PC-9 (cell line): Measurements from ENCODE around the gene PASK.

Experiments used
- EZH2 ChIP-seq: fragments of 200-600 bp; sonication (generic); IDR thresholded peaks from 2 replicates; pipeline ENCODE4 v1.8.0; 2017; ENCODE audit warnings: antibody characterized with exemption, low read depth
- TF ChIP-seq, protein P1 (sequence below): fragments of 200-600 bp; sonication (generic); conservative IDR thresholded peaks from 2 replicates; pipeline ENCODE4 v1.6.1; 2017; ENCODE audit warnings: mixed run types, antibody characterized with exemption, mild to moderate bottlenecking, moderate library complexity

DNA sequence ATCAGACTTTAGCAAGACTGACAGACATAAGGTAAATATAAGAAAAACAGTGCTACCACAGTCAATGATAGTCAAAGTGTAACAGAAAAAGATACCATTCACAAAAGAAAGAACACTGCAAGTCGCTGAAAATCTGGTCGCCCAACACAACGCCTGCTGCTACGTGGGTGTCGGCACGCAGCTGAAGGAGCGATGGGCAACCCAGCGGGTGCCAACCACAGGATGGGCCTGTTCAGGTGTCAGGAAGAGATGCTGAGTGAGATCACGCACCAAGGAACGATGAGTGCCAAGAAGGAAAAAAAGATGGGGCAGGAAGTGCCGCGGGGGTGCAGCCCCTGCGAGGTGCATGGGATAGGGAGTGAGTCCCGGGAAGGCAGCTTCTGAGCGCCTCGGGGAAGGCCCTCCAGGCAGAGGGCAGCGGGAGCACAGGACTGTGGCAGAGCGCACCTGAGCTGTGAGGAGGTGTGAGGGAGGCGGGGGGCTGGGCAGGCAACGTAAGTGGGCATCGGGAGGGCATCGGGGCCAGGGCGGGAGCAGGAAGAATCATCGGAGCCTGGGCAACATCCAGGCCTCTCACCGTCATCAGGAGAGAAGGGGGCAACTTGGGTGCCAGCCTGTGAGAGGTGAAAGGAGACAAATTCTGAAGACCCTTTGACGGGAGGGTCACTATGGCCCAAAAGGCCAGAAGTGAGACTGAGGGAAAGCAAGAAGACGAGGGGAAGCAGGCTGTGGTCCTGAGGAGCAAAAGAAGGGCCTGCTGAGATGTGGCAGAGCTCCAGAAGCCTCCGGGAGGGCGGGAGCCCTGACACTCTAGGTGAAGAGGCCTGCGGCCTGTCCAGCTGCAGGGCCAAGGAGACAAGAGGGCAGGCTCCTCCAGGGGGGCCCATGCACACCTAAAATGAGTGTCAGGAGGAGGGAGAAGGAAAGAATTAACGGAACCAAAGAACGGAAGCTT, 32.4 kb downstream of the PASK start:
- TF ChIP-seq, protein P1, sequence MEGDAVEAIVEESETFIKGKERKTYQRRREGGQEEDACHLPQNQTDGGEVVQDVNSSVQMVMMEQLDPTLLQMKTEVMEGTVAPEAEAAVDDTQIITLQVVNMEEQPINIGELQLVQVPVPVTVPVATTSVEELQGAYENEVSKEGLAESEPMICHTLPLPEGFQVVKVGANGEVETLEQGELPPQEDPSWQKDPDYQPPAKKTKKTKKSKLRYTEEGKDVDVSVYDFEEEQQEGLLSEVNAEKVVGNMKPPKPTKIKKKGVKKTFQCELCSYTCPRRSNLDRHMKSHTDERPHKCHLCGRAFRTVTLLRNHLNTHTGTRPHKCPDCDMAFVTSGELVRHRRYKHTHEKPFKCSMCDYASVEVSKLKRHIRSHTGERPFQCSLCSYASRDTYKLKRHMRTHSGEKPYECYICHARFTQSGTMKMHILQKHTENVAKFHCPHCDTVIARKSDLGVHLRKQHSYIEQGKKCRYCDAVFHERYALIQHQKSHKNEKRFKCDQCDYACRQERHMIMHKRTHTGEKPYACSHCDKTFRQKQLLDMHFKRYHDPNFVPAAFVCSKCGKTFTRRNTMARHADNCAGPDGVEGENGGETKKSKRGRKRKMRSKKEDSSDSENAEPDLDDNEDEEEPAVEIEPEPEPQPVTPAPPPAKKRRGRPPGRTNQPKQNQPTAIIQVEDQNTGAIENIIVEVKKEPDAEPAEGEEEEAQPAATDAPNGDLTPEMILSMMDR: no peak
- no peak for TF ChIP-seq EZH2
